MV-4-11 (cell line): ENCODE results near the gene FIG4.
"Not testable (repeated sequence)": the region's sequence is repeated elsewhere in the genome, so short reads cannot be mapped to it uniquely, and the experiment has no call there.

Experiments used
- DNase-seq: peaks from one replicate; lab custom pipeline; 2025; lab: John Stamatoyannopoulos, UW

FIG4 gene

DNA sequence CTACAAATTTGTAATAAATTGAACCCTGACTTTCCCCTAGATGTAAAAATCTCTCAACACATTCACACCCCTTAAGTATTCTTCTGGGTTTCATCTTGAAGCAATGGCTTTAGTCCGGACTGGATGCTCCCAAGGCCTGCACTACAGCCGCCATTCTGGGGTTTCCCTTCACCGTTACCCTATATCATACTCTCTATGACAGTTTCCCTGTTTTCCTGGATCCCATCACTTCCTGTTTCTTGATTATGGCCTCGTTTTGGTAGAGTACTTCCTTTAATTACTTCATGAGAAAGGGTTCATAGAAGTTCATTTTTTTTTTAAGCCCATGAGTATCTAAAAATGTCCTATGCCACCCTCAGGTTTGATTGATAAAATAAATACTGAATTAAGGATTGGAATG, 11.7 kb downstream of the FIG4 start:
- DNase-seq: peak; percentile 85

DNA sequence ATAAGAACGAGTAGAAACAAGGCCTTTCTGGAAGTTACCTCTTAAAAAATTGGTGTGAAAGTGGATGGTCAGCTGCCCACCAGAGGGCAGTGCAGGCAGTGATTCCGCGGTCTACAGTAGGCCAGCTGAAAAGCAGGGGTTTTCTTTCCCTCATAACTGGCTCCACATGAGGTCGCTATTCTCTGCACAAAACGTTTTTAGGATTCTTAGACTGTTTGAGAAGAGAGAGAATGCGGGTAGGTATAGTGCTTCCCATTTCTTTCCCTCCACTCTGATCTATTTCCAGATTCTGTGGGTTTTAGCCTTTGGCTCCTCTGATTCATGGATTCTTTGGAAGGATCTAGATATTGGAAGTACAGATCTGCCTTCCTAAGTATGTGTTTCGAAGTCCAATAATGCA, 14.2 kb downstream of the FIG4 start:
- DNase-seq: peak; percentile 88

DNA sequence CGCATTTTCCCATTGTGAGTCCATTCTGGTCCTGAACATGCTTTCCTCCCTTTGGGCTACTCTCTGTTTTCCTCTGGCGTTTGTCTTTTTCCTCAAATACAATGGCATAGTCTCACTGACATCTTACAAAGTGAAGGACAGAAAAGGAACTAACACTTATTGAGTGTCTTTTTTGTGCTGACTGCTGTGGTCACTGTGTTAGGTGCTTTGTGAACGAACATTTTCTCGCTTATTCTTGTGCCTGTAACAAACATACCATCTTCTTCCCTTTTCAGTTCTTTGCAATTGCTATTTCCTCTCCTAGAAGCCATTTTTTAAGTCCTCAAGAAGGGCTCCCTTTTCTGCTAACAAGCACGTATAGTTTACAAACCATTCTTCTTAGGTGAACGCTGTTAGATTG, 15.4 kb downstream of the FIG4 start:
- DNase-seq: no peak

DNA sequence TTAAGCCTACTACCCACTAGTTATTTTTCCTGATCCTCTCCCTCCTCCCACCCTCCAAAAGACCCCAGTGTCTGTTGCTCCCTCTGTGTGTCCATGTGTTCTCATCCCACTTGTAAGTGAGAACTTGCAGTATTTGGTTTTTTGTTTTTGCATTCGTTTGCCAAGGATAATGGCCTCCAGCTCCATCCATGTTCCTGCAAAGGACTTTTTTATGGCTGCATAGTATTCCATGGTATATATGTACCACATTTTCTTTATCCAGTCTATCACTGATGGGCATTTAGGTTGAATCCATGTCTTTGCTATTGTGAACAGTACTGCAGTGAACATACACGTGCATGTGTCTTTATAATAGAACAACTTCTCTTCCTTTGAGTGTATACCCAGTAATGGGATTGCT, 17.0 kb downstream of the FIG4 start:
- DNase-seq: not testable (repeated sequence)

DNA sequence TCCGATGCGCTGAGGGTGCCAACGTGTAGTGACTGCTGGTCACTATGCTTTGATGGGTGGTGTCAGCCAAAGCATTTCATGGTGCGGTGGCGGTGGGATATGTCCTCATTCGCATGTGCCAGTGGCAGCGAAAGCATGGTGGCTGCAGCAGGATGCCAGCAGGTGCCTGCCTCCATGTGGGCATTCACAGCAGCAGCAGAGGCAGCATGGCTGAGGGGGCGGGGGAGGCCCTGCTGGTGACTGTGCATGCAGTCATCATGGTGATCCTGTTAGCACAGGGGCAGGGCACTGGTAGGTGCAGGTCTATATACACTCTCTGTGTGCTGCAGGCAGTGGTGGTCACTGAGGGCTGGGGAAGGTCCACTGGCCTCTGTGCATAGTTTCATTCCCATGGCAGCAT, 22.0 kb downstream of the FIG4 start:
- no peak for DNase-seq

DNA sequence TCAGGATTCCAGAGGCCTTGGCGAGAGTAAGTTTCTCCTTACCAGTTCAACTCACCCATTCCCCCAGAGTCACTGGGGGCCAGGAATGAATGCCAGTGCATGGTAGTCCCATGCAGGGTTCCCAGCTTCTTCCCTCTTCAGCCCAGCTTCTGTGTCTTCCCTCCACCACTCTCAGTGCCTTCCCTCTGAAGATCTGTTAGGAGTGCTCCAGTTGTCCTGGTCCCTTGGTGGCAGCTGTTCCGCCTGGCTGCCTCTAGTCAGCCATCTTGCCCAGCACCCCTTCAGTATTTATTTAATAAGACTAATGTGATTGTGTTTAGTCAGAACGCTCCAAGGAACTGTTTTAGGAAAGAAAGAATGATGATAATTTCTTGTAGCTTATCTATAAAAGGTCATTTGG, 23.1 kb downstream of the FIG4 start:
- DNase-seq: no peak

DNA sequence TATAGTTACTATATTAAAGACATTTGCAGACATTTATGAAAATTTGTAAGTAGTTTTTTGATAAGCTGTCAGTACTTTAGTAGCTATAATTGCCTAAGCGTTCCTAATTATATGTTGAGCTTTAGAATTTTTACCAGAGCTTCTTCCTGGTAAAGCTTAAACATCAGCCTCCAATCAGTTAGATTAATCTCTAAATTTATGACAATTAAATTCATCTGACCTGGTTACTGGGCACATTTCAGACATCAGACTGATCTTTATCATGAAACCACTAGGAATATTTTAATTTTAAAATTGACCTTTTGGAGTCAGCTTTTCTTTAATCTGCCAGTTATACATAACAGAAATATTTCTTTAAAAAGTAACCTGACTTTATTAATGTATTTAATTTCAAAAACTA, 23.5 kb downstream of the FIG4 start:
- no peak for DNase-seq

DNA sequence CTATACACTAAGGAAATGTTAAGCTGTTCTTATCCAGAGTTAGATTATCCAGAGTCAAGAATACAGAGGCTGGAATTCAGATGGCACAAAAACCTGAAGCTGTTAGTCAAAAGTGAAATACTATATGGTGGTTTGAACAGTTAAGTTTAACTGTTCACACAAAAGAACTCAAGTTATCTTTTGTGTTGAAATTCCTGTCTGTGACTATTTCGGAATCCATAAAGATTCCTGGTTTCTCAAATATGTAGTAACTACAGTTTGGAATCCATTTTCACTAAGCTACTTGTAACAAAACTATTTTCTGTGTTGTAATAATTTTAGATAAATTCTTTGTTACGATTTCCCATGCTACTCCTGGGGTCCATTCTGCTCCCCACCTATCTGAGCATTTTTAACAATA, 24.5 kb downstream of the FIG4 start:
- DNase-seq: no peak

DNA sequence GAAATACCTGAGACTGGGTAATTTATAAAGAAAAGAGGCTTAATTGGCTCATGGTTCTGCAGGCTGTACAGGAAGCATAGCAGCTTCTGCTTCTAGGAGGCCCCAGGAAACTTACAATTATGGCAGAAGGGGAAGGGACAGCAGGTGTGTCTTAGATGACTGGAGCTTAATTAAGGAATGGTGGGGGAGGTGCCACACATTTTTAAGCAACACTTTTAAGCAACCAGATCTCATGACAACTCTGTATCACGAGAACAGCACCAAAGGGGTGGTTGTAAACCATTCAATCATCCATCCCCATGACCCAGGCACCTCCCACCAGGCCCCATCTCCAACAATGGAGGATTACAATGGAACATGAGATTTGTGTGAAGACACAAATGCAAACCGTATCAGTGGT, 26.9 kb downstream of the FIG4 start:
- DNase-seq: no peak

DNA sequence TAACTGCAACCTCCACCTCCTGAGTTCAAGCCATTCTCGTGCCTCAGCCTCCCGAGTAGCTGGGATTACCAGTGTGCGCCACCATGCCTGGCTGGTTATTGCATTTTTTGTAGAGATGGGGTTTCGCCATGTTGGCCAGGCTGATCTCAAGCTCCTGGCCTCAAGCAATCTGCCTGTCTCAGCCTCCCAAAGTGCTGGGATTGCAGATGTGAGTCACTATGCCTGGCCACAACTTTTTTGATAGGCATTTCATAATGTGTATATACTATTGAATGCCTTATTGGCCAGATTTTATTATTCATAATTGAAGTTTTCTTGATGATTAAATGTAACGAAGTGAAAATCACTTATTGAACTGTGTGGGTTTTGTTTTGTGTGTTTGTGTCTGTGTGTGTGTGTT, 27.9 kb downstream of the FIG4 start:
- peak; percentile 3 for DNase-seq

DNA sequence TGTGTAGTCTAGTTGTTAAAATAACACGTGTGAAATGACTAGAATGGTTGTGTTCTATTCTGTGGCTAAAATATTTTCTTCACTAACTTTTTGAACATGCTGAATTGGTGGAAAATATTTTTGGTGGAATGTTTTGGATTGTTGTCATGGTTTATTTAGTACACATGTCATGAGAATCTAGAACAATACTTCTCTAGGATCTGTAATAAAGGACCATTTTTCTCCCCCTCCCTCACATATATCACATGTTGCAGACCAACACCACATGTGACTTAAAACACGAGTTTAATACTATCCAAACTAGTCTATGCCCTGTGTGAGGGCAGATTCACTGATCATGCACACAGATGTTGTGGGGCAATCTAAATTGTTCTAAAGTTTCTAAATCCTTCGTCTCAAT, 29.2 kb downstream of the FIG4 start:
- DNase-seq: no peak

DNA sequence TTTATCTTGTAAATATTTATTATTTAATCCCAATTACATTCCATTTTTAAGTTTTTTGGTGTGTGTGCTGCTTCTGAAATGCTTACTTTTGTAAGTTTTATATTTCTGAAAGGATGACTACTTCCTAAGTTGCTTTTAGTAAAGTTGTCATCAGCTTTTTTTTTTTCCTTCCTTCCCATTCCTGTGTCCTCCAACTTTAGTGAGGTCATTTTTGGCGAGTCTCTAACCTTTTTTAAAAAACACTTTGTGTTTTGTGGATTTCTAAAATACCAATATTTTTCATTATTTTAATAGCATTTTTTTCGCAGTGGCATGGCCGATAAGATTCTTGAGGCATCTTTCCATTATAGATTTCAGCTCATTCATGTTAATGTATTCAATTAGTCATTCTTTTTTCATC, 30.9 kb downstream of the FIG4 start:
- DNase-seq: no peak

DNA sequence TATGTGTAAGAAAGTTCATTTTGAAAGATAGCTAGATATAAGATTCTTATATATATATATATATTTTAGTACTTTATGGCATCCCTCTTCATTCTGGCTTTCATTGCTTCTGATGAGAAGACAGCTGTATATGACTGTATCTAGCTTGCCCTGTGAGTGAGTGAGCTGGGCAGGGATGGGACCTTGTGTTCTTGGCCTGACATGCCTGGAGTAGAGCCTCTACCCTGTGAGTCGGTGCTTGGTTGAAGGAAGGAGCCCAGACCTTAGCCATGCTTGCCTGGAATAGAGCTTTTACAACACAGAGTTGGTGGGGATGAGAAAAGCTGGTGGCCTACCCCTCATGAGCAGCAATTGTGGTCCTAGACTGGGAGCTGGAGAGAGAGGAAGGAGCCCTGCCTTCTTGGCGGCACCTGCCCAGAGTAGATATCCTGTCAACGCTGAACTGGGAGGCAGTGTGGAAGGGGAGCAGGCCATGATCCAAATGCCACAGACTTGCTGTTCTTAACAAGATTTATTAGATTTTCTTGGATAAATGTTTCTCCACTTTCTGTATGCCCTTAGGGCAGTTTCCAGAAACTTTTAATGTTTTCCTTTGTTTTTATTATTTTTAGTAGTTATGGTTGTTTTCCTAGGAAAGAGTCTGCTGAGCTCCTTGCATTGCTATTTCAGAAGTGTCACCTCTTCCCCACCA, 31.6 kb downstream of the FIG4 start:
- no peak for DNase-seq

DNA sequence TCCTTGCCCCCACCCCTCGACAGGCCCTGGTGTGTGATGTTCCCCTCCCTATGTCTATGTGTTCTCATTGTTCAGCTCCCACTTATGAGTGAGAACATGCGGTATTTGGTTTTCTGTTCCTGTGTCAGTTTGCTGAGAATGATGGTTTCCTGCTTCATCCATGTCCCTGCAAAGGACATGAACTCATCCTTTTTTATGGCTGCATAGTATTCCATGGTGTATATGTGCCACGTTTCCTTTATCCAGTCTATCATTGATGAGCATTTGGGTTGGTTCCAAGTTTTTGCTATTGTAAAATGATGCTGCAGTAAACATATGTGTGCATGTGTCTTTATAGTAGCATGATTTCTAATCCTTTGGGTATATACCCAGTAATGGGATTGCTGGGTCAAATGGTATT, 34.2 kb downstream of the FIG4 start:
- not testable (repeated sequence) for DNase-seq

DNA sequence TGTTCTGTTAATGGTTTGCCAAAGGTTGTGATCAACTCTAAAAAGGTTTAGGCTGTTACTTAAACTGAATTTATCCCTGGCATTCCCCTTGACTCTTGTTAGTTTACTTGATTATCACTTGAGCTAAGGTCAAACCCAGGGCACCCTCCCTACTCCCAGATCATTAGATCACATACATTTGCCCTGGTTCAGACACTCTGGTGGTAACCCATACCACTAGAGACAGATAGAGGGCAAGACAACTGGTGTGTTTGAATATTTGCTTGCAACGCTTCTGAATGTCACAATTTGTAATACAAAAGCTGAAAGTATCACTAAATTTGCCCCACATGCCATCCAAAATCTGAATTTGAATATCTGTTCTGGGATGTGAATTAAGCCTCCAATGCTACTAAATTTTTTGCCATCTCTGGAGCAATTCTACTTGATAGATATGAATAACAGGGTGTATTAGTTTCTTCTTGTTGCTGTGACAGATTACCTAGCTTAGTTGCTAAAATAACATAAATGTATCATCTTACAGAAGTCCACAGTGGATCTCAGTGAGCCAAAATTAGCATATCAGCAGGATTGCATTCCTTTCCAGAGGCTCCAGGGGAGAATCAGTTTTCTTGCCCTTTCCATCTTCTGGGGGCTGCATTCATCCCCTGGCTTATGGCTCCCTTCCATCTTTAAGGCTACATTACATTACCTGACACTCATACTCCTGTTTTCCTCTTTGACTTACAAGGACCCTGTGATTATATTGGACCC, 45.4 kb downstream of the FIG4 start:
- no peak for DNase-seq

DNA sequence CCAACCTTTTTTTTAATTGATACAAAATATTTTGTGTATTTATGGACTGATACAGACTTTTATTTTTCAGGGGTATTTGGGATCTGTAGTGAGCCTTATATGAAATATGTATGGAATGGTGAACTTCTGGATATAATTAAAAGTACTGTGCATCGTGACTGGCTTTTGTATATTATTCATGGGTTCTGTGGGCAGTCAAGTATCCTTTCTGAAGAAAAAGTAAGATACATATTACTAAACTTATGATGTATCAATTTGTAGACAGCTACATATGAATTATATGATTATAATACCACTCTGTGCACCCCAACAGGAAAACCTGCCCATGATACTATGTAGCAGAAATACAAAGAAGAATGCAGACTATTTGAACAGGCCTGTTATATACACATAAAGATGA, 47.2 kb downstream of the FIG4 start:
- no peak for DNase-seq

DNA sequence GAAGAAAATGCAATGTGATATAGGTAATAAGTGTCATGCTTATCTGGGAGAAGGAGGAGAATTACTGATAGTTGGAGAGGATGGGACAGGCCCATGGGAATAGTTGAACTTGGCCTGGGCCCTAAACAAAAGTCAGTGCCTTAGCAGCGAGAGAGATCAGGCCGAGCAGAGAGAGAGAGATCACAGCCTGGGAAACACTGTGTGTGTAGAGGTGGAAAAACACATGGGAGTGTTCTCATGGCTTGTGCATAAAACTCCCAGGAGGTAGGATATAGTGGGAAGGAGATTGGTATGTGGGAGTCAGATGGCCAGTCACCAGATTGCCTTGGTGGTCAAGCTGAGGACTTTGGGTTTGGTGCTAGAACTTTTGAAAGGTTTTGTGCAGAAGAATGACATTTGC, 47.6 kb downstream of the FIG4 start:
- no peak for DNase-seq

DNA sequence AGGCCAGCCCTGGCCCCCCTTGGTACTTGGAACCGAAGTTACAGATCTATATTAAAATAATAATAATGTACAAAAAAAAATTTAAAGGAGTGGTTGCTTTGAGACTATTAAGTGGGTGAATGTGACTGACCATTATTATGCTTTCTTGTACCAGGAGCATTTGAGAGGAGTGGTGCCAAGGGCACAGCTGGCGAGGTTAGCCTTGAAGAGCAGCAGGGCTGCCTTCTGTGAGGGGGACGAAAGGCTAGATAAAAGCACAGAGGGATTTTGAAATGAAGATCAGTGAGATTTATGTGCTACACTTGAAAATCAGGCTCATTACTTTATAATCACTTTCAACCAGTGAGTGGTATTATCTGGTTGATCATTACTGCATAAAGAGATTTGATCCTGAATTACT, 48.6 kb downstream of the FIG4 start:
- DNase-seq: no peak

DNA sequence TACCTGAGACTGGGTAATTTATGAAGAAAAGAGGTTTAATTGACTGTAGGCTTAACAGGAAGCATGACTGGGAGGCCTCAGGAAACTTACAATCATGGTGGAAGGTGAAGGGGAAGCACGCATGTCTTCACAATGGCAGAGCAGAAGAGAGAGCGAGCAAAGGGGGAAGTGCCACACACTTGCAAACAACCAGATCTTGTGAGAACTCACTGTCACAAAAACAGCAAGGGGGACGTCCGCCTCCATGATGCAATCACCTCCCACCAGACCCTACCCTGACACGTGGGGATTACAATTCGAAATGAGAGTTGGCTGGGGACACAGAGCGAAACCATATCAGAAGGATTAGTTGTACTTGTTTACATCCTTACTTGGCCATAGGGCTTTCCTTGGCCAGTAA, 49.7 kb downstream of the FIG4 start:
- peak; percentile 78 for DNase-seq

DNA sequence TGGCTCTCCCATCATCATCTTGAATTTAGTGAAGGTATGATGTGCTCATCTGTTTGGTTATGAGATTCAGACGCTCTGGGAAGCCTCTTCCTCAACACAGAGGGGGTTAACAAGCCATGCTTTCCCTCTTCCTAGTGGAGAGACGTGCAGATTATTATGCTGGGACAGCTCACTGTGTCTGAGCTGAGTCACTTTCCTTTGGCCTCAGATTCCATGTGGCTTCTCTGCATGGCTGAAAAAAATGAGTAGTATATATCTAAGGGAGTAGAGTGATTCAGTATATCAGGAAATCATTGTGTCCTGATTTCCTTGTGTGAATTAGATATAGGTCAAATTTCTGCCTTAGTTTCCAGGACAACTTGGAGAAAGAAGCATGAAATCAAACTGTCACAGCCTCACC, 52.6 kb downstream of the FIG4 start:
- DNase-seq: no peak

DNA sequence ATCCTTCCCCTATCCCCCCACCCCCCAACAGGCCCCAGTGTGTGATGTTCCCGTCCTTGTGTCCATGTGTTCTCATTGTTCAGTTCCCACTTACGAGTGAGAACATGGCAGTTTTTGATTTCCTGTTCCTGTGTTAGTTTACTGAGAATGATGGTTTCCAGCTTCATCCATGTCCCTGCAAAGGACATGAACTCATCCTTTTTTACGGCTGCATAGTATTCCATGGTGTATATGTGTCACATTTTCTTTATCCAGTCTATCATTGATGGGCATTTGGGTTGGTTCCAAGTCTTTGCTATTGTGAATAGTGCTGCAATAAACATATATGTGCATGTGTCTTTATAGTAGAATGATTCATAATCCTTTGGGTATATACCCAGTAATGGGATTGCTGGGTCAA, 53.7 kb downstream of the FIG4 start:
- DNase-seq: not testable (repeated sequence)

DNA sequence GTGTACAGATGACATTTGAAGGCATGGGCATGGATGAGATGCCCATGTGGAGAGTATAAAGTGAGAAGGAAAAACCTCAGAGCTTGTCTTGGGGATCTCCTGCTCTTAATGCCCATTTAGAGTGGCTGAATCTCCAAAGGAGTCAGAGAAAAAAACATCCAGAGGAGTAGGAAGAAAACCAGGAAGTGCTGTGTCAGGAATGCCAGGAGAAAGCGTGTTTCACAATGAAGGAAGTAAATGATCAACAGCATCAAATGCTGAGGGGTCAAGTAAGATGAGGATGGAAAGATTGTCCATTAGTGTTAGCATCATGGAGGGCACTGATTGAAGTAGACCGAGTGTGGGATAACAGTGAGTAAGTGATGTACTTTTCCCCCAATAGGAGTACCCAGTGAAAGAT, 56.1 kb downstream of the FIG4 start:
- DNase-seq: no peak

DNA sequence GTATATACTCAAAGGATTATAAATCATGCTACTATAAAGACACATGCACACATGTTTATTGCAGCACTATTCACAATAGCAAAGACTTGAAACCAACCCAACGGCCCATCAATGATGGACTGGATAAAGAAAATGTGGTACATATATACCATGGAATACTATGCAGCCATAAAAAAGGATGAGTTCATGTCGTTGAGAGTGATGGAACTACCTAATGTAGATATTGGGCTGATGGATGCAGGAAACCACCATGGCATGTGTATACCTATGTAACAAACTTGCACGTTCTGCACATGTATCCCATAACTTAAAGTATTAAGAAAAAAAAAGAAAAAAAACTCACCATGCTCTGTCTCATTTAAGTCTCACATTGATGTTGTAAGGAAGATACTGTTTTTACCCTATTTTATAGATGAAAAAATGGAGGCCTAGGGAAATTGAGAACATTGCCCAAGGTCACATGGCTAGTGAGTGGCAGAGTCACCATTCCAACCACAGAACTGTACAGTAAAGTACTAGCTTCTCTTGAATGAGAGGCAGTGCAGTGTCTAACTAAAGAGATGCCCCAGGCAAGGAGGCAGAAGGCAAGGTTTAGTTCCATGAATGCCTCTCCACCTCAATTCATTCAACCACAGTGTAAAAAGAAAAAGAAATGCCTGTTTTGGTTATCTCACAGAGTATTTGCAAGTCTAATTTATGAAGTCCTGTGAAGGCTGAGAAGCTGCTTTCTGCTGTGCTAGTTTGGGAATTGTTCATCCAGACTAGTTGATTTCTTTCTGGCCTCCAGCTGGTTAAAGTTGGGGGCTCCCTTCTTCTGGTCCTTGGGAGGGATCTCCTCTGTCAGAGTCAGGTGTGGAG, 68.2 kb downstream of the FIG4 start:
- DNase-seq: no peak
